WERI-Rb-1 (cell line): ENCODE results near the gene GRIK4.
A peak's percentile ranks its signal among the peaks of the same experiment; 100 is the strongest.

Source experiments
- DNase-seq: peaks from one replicate; pipeline ENCODE4 v3.0.0-alpha.2; 2020
- H3K27ac ChIP-seq: fragments of 250-450 bp; sonication (Bioruptor Pico); 2 replicates; pipeline ENCODE4 v1.5.1; 2020; ENCODE audit warnings: mild to moderate bottlenecking, moderate library complexity
- H3K27me3 ChIP-seq: fragments of 250-450 bp; sonication (Bioruptor Pico); 2 replicates; pipeline ENCODE4 v1.5.1; 2021; ENCODE audit warnings: mild to moderate bottlenecking, low read depth, moderate library complexity; ENCODE audit not compliant: insufficient read depth, severe bottlenecking
- H3K36me3 ChIP-seq: fragments of 250-450 bp; sonication (Bioruptor Pico); 2 replicates; pipeline ENCODE4 v1.5.1; 2020; ENCODE audit warnings: mild to moderate bottlenecking, moderate library complexity
- H3K4me3 ChIP-seq: 2 replicates; pipeline ENCODE4 v1.5.1; 2011; ENCODE audit warnings: low read depth, mild to moderate bottlenecking, control low read depth, low read length
- H3K9me3 ChIP-seq: fragments of 250-450 bp; sonication (Bioruptor Pico); 2 replicates; pipeline ENCODE4 v1.5.1; 2021; ENCODE audit warnings: mild to moderate bottlenecking, moderate library complexity; ENCODE audit not compliant: severe bottlenecking
- TF ChIP-seq, protein P1 (sequence below): IDR thresholded peaks from 2 replicates; pipeline ENCODE4 v1.5.1; 2011; ENCODE audit warnings: low read depth, mild to moderate bottlenecking, control low read depth, inconsistent platforms, low read length

Gene GRIK4

DNA sequence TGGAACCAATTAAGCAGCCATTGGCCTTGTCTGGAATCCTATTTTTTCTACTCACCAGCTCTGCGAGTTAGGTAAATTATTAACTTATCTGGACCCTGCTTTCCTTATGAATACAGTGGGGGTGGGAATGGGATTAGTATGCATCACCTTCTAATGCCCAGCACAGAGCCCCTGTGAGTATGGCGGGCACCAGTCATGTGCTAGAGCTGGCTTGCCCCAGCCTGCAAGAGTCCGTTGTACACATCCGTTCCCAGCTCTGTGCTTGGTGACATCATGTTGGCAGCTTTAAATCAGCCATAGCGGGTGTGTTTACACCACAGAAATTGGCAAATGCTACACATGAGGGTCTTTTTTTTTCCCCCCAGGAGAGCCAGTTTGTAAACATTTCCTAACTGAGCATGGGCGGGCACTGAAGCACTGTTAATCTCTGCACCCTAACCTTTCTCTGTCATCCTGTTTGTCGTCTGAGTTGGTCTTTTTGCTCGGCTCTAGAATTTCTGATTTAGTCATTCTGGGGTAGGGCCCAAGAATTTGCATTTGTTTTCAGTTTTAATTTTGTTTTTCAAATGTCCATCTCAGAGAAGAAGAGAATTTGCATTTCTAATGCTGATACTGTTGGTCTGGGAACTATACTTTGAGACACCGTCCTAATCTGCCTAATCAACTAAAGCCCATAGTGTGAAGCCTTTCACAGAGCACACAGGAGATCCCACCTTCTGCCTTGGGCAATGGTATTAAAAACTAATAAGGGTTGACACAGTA, 382.1 kb downstream of the GRIK4 start:
- TF ChIP-seq, protein P1, sequence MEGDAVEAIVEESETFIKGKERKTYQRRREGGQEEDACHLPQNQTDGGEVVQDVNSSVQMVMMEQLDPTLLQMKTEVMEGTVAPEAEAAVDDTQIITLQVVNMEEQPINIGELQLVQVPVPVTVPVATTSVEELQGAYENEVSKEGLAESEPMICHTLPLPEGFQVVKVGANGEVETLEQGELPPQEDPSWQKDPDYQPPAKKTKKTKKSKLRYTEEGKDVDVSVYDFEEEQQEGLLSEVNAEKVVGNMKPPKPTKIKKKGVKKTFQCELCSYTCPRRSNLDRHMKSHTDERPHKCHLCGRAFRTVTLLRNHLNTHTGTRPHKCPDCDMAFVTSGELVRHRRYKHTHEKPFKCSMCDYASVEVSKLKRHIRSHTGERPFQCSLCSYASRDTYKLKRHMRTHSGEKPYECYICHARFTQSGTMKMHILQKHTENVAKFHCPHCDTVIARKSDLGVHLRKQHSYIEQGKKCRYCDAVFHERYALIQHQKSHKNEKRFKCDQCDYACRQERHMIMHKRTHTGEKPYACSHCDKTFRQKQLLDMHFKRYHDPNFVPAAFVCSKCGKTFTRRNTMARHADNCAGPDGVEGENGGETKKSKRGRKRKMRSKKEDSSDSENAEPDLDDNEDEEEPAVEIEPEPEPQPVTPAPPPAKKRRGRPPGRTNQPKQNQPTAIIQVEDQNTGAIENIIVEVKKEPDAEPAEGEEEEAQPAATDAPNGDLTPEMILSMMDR, result no peak
- no peaks in the 10 kb centered on the region for H3K36me3 ChIP-seq
- H3K4me3 ChIP-seq, result no peak overlapping the region
- no peak for DNase-seq
- H3K27me3 ChIP-seq, result no peaks in the 10 kb centered on the region
- H3K9me3 ChIP-seq, result no peaks in the 10 kb centered on the region
- H3K27ac ChIP-seq, result no peak overlapping the region

DNA sequence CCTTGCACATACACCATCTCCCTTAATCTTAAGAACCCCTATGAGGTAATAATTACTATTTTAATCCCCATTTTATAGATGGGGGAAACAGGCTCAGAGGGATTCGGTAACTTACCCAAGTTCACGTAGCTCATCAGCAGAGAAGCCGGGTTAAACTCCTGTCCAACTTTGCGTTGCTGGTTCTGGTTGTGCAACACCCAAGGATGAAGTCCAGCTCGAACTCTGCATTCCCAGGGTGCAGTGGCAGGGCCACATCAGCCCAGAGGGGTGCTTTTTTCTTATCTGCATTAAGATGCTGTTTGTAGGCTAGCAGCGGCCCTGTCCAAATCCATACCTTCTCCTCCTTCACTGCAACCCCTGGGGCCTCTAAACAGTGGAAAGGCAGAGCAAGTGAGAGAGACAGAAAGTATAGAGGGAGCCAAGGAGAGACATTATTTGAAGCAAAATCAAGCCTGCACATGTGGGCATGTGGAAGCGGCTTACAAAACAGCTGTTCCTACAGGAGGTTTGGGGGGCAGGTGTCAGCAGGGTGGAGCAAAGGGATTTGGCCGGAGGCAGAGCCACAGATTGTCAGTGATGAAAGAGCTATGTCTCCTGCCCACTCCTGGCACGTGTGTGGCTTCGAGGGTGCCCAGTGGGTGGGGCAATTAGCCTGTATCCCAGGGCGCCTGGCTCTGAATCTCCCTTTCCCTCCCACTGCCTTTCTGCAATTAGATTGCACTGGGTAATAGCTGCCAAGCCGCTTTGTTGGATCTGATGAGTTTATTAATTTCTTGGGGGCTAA, 382.8 kb downstream of the GRIK4 start:
- H3K27me3 ChIP-seq, result no peaks in the 10 kb centered on the region
- H3K36me3 ChIP-seq, result no peaks in the 10 kb centered on the region
- no peak overlapping the region for H3K4me3 ChIP-seq
- H3K9me3 ChIP-seq, result no peaks in the 10 kb centered on the region
- no peak for DNase-seq
- TF ChIP-seq, protein P1, result no peak
- H3K27ac ChIP-seq, result peak overlapping the region; percentile 51

DNA sequence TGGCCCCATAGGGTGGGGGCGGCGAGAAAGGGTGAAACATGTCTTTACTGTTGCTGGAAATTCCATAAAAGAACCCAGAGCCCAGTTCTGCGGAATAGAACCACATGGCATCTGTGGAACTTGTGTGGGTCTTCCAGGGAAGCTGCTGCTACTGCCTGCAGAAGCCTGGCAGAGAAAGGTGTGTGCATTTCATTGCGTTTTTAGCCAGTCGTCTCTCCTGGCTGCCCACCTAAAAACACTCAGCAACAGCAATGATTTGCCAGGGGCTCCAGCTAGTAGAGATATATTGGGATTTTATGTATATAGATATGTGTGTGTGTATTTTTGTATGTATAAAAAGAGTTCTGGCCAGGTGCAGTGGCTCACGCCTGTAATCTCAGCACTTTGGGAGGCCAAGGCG, 385.1 kb downstream of the GRIK4 start:
- Histone ChIP-seq H3K27ac (no peak overlapping the region), H3K27me3 (no peaks in the 10 kb centered on the region), H3K9me3 (no peaks in the 10 kb centered on the region), H3K36me3 (no peaks in the 10 kb centered on the region), H3K4me3 (no peak overlapping the region)
- TF ChIP-seq, protein P1, result no peak
- no peak for DNase-seq

DNA sequence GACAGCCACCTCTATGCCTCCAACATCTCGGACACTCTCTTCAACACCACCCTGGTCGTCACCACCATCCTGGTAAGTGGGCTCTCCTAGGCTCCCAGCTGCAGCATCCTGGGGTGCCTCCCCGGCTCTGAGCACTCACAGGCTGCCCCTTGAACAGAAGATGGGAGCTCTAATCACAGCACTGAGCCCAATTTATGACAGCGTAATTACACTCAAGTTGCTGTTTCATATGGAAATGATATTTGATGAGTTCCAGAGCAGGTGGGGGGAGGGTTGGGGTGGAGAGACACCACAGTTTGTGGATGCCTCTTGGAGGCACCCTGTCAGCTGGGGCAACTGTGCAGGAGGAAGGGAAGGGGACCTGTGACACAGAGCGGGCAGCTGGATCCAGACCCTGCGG, 387.0 kb downstream of the GRIK4 start:
- TF ChIP-seq, protein P1, result no peak
- no peaks in the 10 kb centered on the region for H3K27me3 ChIP-seq
- DNase-seq, result no peak

DNA sequence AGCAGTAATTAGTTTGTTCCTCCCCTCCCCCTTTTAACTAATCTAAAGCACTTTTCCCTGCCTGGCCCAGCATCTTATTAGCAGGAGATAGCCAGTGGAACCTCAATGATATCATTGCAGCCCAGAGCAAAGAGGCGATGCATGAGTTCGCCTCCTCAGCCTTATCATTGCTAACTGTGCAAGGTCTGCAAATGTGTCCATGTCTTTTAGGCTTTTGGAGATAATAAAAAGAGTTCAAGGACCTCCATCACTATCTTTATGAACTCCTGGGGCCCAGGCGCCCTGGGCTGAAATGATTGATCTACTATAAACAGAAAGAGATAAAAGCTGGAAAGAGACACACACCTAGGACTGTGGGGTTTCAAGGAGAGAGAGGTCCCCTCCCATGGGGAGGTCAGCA, 388.2 kb downstream of the GRIK4 start:
- Histone ChIP-seq H3K27me3 (no peaks in the 10 kb centered on the region), H3K9me3 (no peaks in the 10 kb centered on the region), H3K4me3 (no peak overlapping the region), H3K27ac (no peak overlapping the region), H3K36me3 (no peaks in the 10 kb centered on the region)
- TF ChIP-seq, protein P1, result no peak
- DNase-seq, result no peak

More for the DNA sequence above, 387.0 kb downstream of the GRIK4 start:
- Histone ChIP-seq H3K27ac (no peak overlapping the region), H3K36me3 (no peaks in the 10 kb centered on the region), H3K9me3 (no peaks in the 10 kb centered on the region), H3K4me3 (no peak overlapping the region)
